Urinary bladder (tissue), 4 donors: ENCODE data around the gene TBX10. TPM values are rescaled to one million over a fixed set of nuclear protein-coding genes. Genes with fewer than 3 reads are reported as not detected.
"Not testable (repeated sequence)": the region's sequence is repeated elsewhere in the genome, so short reads cannot be mapped to it uniquely, and the experiment has no call there.

ENCODE experiments used
- DNase-seq: peaks from one replicate; pipeline ENCODE4 v3.0.0-alpha.2; 2015; ENCODE audit errors: extremely low spot score
- H3K27ac ChIP-seq: one replicate; pipeline ENCODE4 v1.5.1; 2013; ENCODE audit warnings: low read depth, mild to moderate bottlenecking, moderate library complexity
- H3K36me3 ChIP-seq: one replicate; pipeline ENCODE4 v1.6.1; 2013; ENCODE audit warnings: mild to moderate bottlenecking, moderate library complexity; ENCODE audit not compliant: insufficient read depth
- H3K4me1 ChIP-seq: one replicate; pipeline ENCODE4 v1.6.1; 2013; ENCODE audit warnings: mild to moderate bottlenecking, moderate library complexity; ENCODE audit not compliant: insufficient read depth
- H3K4me3 ChIP-seq: one replicate; pipeline ENCODE4 v1.5.1; 2013; ENCODE audit warnings: low read depth, low read length
- WGBS: extraction: QIAGEN DNeasy Blood & Tissue Kit; methylation state at CpG from one replicate; pipeline ENCODE4 v1.1.7; 2013; 5-methylcytosine and 5-hydroxymethylcytosine counted together
- polyA plus RNA-seq: library from polyadenylated mRNA; stranded (reverse); fragments of 200-250 nt; gene quantifications from one replicate; pipeline ENCODE4 v1.2.3, GENCODE V29; 2013
- total RNA-seq: library from RNA; depleted of rRNA; stranded (reverse); fragments of >200 nt; gene quantifications from one replicate; pipeline ENCODE4 v1.2.3, GENCODE V29; 2014
- donor health status: healthy with polysubstance abuse.
- donor health status: healthy.

TBX10 gene
- total and polyA plus RNA-seq, 2 donors = not detected

GRCh38 chr11:67626131-67626833 lies 13.3 kb downstream of the TBX10 start:
- not testable (repeated sequence) for H3K4me3 ChIP-seq, H3K4me1 ChIP-seq, H3K36me3 ChIP-seq, DNase-seq, H3K27ac ChIP-seq
- WGBS = 90% methylated on average over 10 of the region's 10 CpGs

- not testable (repeated sequence) for H3K4me3 ChIP-seq, DNase-seq, H3K36me3 ChIP-seq, H3K27ac ChIP-seq, H3K4me1 ChIP-seq
- WGBS = 83% methylated on average over 1 of the region's 1 CpG
These were observed 15.8 kb downstream of the TBX10 start for GRCh38 chr11:67623795-67624194.

GRCh38 chr11:67622905-67623304 lies 16.7 kb downstream of the TBX10 start:
- 67% methylated on average over 7 of the region's 7 CpGs for WGBS
- not testable (repeated sequence) for DNase-seq, H3K4me1 ChIP-seq, H3K27ac ChIP-seq, H3K36me3 ChIP-seq, H3K4me3 ChIP-seq

GRCh38 chr11:67621928-67622327 lies 17.6 kb downstream of the TBX10 start:
- H3K27ac ChIP-seq, H3K36me3 ChIP-seq, DNase-seq, H3K4me3 ChIP-seq, H3K4me1 ChIP-seq: not testable (repeated sequence)
- 60% methylated on average over 3 of the region's 3 CpGs for WGBS

- H3K4me3 ChIP-seq, H3K27ac ChIP-seq, DNase-seq, H3K4me1 ChIP-seq, H3K36me3 ChIP-seq: not testable (repeated sequence)
- WGBS = 81% methylated on average over 13 of the region's 13 CpGs
These were observed 18.9 kb downstream of the TBX10 start for GRCh38 chr11:67620621-67621020.

GRCh38 chr11:67619683-67620618 lies 19.6 kb downstream of the TBX10 start:
- H3K4me3 ChIP-seq, H3K27ac ChIP-seq, DNase-seq, H3K36me3 ChIP-seq, H3K4me1 ChIP-seq: not testable (repeated sequence)
- 83% methylated on average over 33 of the region's 33 CpGs for WGBS

GRCh38 chr11:67618901-67619659 lies 20.5 kb downstream of the TBX10 start:
- WGBS = 89% methylated on average over 40 of the region's 40 CpGs
- not testable (repeated sequence) for H3K4me1 ChIP-seq, H3K27ac ChIP-seq, DNase-seq, H3K36me3 ChIP-seq, H3K4me3 ChIP-seq

- Histone ChIP-seq H3K36me3 (no peaks in the 10 kb centered on the region), H3K27ac (no peak overlapping the region), H3K4me3 (no peak overlapping the region), H3K4me1 (no peaks in the 10 kb centered on the region)
- no peak for DNase-seq
- 72% methylated on average over 7 of the region's 7 CpGs for WGBS
These were observed 22.2 kb downstream of the TBX10 start for GRCh38 chr11:67617243-67617953.

GRCh38 chr11:67616431-67617242 lies 22.9 kb downstream of the TBX10 start:
- Histone ChIP-seq H3K27ac (no peak overlapping the region), H3K36me3 (no peaks in the 10 kb centered on the region), H3K4me3 (no peak overlapping the region), H3K4me1 (no peaks in the 10 kb centered on the region)
- WGBS = 29% methylated on average over 11 of the region's 11 CpGs
- DNase-seq = no peak

- 21% methylated on average over 34 of the region's 34 CpGs for WGBS
- no peak overlapping the region for H3K27ac ChIP-seq
- no peaks in the 10 kb centered on the region for H3K36me3 ChIP-seq
- H3K4me1 ChIP-seq = no peaks in the 10 kb centered on the region
- DNase-seq = no peak
- H3K4me3 ChIP-seq = no peak overlapping the region
These were observed 23.7 kb downstream of the TBX10 start for GRCh38 chr11:67615728-67616430.

GRCh38 chr11:67614730-67615714 lies 24.5 kb downstream of the TBX10 start:
- no peak for DNase-seq
- H3K36me3 ChIP-seq = no peaks in the 10 kb centered on the region
- H3K27ac ChIP-seq = no peak overlapping the region
- H3K4me1 ChIP-seq = no peaks in the 10 kb centered on the region
- no peak overlapping the region for H3K4me3 ChIP-seq
- WGBS = 79% methylated on average over 18 of the region's 18 CpGs
